Inflammatory macrophage treated with lipopolysaccharide for 4 hours (primary cell): Measurements from ENCODE around the gene PLAGL1.
A peak's percentile ranks its signal among the peaks of the same experiment; 100 is the strongest.
"Not testable (repeated sequence)": the region's sequence is repeated elsewhere in the genome, so short reads cannot be mapped to it uniquely, and the experiment has no call there.

Experiments
- DNase-seq: peaks from one replicate; pipeline ENCODE4 v3.0.0-alpha.2; 2020

The PLAGL1 gene, protein sequence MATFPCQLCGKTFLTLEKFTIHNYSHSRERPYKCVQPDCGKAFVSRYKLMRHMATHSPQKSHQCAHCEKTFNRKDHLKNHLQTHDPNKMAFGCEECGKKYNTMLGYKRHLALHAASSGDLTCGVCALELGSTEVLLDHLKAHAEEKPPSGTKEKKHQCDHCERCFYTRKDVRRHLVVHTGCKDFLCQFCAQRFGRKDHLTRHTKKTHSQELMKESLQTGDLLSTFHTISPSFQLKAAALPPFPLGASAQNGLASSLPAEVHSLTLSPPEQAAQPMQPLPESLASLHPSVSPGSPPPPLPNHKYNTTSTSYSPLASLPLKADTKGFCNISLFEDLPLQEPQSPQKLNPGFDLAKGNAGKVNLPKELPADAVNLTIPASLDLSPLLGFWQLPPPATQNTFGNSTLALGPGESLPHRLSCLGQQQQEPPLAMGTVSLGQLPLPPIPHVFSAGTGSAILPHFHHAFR

GRCh38 chr6:144008120-144008811 lies at the start of gene PLAGL1:
Gene PLAGL1 (minus strand): TSS chr6:144008259. CDS start chr6:143948136, 60,123 bp downstream.
- peak; percentile 66 for DNase-seq

GRCh38 chr6:144055121-144055931 lies 47.3 kb upstream of the PLAGL1 start:
- DNase-seq, result peak; percentile 65

DNA sequence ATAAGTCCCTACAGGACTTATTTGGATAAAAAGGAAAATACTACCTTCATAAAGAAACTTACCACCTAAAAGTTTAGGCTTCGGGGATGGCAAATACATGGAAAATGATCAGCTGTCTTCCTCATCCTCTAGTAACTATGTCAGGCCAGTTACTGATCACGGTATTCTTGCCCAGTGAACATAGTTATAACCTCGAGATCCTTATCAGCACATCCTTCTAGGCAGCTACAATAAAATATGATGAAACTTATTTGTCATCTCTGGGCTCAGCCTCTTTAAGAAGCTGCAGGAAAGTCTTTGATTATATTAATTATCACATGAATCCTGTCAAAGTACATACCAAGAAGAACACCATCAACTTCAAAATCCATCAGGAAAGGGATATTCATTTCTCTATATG lies 45.5 kb upstream of the PLAGL1 start:
- no peak for DNase-seq

- no peak for DNase-seq
Measured at GRCh38 chr6:144052488-144052887, 44.4 kb upstream of the PLAGL1 start.

GRCh38 chr6:144049386-144049785 lies 41.3 kb upstream of the PLAGL1 start:
- peak; percentile 80 for DNase-seq

DNA sequence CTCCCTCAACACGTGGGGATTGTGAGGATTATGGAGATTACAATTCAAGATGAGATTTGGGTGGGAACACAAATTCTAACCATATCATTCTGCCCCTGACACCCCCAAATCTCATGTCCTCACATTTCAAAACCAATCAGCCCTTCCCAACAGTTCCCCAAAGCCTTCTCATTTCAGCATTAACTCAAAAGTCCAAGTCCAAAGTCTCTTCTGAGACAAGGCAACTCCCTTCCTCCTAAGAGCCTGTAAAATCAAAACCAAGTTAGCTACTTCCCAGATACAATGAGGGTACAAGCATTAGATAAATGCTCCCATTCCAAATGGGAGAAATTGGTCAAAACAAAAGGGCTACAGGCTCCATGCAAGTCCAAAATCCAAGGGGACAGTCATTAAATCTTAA lies 39.6 kb upstream of the PLAGL1 start:
- no peak for DNase-seq

- not testable (repeated sequence) for DNase-seq
Measured at GRCh38 chr6:144046672-144047071, 38.6 kb upstream of the PLAGL1 start.

- not testable (repeated sequence) for DNase-seq
Measured at GRCh38 chr6:144044989-144045388, 36.9 kb upstream of the PLAGL1 start.

DNA sequence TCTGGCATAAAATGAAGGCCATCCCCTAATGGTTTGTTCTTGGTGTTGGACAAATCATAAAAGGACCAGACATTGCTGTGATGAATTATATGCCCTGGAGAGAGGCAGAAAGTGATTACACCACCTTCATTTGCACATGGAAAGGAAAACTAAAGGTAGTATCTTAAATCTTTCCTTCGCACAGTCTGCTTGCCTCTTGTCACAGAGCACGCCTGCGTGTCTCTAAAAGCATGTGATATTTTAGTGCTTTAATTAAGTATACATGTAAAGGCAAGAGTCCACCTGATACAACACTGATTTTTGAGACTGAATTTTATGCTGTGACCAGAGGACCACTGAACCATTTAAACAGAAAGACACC lies 28.8 kb upstream of the PLAGL1 start:
- peak; percentile 68 for DNase-seq

- peak; percentile 88 for DNase-seq
Measured at GRCh38 chr6:144036064-144036834, 28.2 kb upstream of the PLAGL1 start.

DNA sequence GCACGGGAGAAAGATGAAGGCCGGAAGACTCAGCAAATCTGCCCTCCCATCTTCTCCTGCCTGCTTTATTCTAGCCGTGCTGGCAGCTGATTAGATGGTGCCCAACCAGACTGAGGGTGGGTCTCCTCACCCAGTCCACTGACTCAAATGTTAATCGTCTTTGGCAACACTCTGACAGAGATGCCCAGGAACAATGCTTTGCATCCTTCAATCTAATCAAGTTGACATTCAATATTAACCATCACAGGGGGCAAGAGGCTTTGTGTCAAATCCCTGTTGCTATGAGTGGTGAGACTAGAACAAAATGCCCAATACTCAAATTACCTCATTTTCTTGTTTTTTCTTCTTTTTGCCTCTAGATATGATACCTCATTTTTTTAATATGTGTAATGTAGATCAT lies 27.4 kb upstream of the PLAGL1 start:
- DNase-seq, result no peak

- DNase-seq, result no peak
Measured at GRCh38 chr6:144033816-144034735, 26.0 kb upstream of the PLAGL1 start.

GRCh38 chr6:144029452-144029851 lies 21.4 kb upstream of the PLAGL1 start:
- DNase-seq, result no peak

GRCh38 chr6:144027932-144028587 lies 20.0 kb upstream of the PLAGL1 start:
- DNase-seq, result no peak

DNA sequence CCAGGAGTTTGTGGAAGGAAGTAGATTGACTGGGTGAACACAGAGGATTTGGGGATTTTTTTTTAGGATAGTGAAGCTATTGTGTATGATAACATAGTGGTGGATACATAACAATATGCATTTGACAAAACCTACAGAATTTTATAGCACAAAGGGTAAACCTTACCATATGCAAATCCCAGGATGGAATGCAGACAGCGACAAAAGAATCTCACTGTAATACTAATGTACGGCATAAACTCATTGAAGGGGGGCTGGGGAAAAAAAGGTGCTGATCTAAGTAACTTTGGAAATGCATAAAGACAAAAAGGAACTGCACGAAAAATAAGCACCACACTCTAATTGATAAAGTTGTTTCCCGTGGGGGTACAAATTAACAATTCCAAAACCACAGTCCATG lies 15.2 kb upstream of the PLAGL1 start:
- DNase-seq, result no peak

GRCh38 chr6:144019929-144020328 lies 11.9 kb upstream of the PLAGL1 start:
- peak; percentile 30 for DNase-seq

DNA sequence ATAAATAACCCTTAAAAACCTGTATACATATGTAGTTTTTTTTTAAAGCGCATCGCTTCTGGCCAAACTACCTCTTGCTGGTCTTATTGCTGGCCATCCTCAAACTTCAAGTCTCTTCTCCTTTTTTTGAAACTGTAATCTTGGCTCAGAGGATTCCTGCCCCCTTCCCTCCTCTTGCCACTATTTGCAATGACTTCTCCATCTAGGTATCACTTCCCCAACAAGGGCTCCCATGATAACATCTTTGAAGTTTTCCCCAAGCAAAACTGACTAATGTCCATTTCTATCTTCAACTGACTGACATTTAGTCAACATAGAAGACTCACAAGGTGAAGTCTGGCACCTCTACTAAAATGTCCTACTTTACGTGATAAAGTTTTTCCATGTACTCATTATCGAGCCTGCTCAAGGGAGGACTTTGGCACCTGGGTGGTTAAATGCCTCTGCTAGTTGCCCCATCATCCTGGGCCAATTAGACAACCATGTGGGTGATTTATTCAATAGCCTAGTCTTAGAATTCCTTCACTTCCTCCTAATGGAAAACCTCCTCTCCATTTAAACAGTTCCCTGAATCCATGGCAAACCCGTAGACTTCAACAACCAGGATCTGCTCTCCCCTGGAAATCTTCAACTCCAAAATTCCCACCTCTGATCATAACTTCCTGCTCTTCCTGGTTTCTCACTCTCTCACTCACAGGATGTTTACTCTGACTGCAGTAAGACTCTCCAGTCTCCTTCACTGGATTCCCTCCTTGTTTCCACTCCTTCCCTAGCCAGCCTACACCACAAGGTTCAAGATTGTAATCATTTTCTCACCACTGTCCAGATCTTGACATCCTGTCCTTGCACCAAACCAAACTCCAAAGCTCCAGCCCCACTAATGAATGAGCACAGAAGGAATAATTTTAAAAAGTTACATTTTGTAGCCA lies 9.4 kb upstream of the PLAGL1 start:
- DNase-seq, result peak; percentile 74

- peak; percentile 75 for DNase-seq
Measured at GRCh38 chr6:144013486-144013909, 5.4 kb upstream of the PLAGL1 start.

GRCh38 chr6:144012534-144012933 lies 4.5 kb upstream of the PLAGL1 start:
- DNase-seq, result no peak

DNA sequence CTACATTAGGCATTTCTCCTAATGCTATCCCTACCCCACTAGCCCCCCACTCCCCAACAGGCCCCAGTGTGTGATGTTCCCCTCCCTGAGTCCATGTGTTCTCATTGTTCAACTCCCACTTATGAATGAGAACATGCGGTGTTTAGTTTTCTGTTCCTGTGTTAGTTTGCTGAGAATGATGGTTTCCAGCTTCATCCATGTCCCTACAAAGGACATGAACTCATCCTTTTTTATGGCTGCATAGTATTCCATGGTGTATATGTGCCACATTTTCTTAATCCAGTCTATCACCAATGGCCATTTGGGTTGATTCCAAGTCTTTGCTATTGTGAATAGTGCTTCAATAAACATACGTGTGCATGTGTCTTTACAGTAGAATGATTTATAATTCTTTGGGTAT lies 1.6 kb upstream of the PLAGL1 start:
- DNase-seq, result not testable (repeated sequence)
